Activated CD8-positive, alpha-beta memory T cell treated with anti-CD3 and anti-CD28 coated beads, Interleukin-2, amount 50 U/mL, for 1 hour (primary cell): ENCODE results near the gene PLPPR1.

Source experiments
- DNase-seq: peaks from one replicate; pipeline ENCODE4 v3.0.0-alpha.2; 2020; ENCODE audit errors: extremely low read depth

PLPPR1 gene

DNA sequence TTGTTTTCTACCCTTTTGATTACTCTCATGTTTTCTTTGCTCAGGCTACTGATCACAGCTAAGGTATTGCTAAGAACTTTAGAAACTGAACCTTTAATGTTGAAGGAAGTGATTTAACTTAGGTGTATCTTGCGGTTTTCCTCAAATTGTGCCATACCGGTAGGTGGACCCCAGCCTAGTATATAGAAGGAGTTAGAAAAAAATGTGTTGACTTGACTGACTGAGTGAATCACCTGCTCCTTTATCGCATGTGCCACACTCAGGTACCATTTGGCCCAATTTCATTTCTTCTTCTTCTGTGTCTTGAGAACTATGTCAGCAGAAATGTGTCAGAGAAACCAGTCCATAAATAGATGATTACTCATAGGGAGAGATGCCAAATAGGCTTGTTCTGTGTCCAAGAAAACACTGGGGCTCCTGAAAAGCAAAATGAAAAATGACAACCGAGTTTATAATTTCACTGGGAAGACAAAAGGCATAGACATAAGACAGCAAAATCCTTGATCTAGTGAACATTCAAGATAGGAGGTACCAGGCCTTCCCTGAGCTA lies 19.4 kb downstream of the PLPPR1 start:
- DNase-seq, result no peak

DNA sequence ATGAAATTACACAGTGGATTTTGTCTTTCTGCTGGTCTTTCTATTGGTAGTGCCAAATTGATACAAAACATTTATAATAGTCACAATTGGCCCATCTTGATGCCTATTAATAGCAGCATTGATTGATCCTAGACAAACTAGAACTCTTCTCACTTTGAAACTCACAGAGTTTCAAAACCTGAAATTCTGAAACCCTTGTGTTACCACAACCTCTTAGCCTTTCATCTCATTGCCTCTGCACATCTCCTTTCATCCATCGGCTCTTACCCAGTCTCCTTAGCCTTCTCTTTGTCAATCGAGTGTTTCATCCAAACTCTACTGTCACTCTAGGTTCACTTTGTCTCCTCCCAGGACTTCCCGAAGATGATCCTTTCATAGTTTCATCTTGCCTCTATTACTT lies 22.1 kb downstream of the PLPPR1 start:
- DNase-seq, result no peak

DNA sequence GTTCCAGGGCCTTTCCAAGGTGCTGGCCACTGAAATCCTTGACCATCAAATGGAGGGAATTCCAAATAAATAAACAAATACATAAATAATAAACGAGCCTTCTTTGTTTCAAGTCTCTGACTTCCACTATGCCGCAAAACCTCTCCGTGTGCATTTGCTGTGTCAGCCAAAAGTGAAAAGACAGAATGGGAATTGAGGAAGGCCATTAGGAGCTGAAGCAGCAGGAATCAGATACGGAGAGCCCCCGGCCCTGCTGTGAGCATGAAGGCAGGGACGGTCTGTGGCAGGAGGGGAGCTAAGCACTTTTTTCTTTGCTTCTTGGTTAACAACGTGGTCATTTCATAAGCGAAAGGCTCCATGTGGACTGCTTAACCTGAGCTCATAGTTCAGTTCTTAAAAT lies 26.1 kb downstream of the PLPPR1 start:
- DNase-seq, result no peak

DNA sequence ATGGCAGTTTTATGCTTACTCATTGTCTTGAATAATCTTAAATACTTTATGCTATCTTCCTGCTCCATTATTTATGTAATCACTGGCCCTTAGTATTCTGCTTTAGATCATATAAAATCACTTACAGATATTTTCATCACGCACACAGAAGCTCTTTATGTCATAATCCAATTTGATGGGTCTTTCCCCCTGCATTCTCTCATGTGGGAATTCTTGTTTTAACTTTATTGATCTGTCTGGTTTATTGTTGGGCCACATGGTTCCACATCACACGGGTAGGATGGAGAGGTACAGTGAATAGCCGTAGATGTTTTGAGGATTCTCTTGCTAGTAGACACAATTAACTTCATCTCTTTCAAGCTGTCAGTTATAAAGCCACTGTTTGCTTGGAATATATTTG lies 27.0 kb downstream of the PLPPR1 start:
- no peak for DNase-seq

DNA sequence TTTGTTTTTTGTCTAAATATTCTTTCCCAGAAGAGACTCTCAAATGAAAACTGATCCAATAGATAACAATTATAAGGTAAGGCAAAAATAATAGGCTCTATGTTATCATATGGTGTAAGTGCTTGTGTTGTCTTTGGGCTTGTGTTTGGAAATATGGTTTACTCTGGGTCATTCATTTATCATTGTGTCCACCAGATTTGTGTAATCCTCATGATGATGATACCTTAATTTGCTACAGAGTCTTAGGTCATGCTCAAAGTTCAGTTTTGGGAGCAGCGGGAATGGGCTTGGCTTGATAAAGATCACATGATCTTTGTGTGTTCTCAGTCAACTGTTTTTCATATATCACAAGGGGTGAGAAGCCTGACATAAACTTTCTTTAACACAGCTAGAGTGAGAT lies 34.2 kb downstream of the PLPPR1 start:
- DNase-seq, result no peak

GRCh38 chr9:101063192-101063591 lies 34.7 kb downstream of the PLPPR1 start:
- DNase-seq, result no peak

- no peak for DNase-seq
These were observed 35.7 kb downstream of the PLPPR1 start for GRCh38 chr9:101064206-101064605.

DNA sequence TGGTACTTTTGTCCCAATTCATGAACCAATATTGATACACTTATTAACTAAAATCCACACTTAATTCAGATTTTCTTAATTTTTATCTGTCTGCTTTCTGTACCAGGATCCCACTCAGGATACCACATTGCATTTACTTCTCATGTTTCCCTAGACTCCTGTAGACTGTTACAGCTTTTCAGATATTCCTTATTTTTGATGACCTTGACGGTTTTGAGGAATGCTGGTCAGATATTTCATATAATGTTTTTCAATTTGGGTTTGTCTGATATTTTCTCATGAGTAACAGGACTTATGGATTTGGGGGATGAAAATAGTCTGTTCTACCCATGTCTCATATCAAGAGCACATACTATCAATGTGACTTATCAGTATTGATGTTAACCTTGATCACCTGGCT lies 37.4 kb downstream of the PLPPR1 start:
- no peak for DNase-seq

DNA sequence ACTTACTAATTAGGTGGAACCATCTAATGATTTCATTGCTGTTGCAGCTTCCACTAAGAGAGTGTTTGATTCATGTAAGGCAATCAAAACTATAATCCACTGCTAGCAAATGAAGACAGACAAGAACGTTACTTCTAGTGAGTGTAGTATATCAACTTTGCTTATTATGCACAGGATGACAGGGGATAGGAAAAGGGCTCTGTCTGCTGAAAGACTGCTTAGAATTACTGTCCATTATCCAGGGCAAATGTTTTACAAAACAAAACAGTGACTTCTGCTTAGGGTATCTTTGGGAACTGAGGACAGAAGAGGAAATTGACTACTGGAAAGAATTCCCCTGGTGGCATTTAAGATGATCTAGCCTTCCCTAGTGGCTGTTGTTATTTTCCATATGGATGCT lies 40.2 kb downstream of the PLPPR1 start:
- DNase-seq, result no peak

DNA sequence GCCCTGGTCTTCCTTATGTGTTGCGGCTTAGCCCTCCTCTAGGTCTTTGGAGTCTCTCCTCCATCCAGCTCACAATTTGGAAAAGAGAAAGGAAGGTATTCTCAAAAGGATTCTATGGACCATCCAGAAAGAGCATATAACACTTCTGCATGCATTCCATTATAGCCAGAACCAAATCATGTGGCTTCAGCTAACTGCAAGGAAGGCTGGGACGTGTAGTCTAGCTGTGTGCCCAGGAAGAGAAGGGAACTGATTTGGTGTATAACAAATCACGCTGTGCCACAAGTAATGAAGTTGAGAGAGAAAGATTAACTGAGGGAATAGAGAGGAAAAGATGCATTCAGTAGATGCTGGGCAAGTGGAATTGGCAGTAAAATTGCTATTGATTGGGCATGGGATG lies 43.7 kb downstream of the PLPPR1 start:
- no peak for DNase-seq

- DNase-seq, result no peak
These were observed 44.6 kb downstream of the PLPPR1 start for GRCh38 chr9:101073122-101073521.

- no peak for DNase-seq
These were observed 53.1 kb downstream of the PLPPR1 start for GRCh38 chr9:101081641-101082040.

GRCh38 chr9:101083448-101084202 lies 55.1 kb downstream of the PLPPR1 start:
- DNase-seq, result no peak

DNA sequence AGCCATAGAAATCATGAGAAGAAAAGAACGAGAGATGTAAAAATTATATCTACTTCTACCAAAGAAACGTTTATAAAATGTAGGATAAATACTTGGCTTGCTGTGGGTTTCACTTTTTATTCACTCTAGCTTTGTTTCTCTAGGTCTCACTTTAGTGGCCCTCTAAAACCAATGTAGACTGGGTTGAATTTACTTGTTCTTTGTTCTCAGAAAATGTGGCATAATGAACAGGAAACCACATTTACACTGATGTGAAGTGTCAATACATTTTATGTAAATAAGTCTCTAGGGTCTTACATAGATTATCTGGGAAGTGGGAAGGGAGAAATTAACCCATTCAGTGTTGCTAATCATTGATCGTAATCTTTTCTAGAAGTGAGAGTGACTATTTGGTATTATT lies 58.9 kb downstream of the PLPPR1 start:
- no peak for DNase-seq

DNA sequence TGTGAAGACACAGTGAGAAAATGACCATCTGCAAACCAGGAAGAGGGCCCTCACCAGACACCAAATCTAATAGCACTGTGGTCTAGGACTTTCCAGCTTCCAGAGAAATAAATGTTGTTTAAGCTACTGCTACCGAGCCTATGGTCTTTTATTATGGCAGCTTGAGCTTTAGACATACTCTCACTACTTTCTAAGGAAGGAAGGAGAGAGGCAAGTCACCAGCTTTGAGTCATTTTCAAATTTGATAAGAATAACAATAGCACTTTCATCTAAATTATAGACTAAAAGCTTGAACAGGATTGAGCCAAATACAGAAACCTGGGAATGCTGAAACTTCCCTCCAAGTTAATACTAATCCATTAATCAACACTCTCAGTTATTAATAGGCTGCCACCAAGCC lies 64.4 kb downstream of the PLPPR1 start:
- no peak for DNase-seq

- no peak for DNase-seq
These were observed 65.1 kb downstream of the PLPPR1 start for GRCh38 chr9:101093620-101094019.

DNA sequence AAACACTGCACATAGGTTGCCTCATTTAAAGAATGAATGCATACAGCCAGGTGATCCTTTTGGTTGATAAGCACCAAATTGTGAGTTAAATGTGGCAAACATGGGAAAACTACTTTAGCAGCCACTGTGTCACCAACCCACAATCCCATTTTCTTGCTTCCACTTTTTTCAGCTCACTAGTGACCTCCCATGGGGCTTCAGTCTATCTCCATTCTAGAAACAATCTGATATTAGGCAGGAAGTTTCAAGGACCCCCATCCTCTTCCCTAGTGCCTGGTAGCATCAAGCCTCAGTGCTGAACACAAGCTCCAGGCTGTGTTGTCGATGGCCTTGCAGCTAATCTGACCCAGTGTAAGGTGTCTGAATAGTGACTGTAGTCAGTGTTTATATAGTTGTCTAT lies 66.2 kb downstream of the PLPPR1 start:
- DNase-seq, result no peak

GRCh38 chr9:101097210-101097609 lies 68.7 kb downstream of the PLPPR1 start:
- no peak for DNase-seq

DNA sequence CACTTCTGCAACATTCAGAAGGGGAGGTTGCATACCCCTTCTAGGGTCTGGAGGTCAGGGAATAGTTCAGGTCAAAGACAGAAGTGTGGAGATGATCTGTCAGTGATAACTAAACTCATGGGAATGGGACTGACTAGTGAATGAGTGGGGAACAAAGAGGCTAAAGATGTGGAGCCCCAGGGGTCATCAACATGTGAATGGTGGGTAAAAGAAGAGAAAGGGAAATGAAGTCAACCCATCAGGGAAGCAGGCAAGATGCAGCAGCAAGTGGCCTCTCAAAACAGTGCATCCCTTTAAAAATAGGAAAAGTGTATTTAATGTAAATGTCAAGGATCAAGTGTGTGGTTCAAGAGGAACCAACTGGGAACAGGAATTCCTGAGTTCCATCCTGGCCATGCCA lies 69.9 kb downstream of the PLPPR1 start:
- no peak for DNase-seq

GRCh38 chr9:101114317-101114716 lies 85.8 kb downstream of the PLPPR1 start:
- DNase-seq, result no peak

DNA sequence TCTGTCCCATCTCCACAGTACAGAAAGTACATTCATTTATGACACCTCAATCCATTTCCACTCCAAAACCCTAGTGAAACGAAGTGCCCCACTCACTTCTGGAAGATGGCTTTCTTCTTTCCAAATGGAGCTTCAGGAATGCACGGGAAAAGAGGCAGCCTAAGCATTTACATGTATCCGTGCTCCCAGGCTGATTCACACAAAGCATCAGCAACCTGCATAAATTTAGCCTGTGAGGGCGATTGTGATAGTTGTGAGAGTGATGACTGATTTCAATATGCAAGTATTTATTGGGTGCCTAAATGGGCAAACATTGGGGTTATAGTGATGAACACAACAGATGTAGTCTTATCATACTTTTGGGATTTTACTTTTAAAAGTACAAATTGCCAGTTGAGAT lies 86.6 kb downstream of the PLPPR1 start:
- no peak for DNase-seq

DNA sequence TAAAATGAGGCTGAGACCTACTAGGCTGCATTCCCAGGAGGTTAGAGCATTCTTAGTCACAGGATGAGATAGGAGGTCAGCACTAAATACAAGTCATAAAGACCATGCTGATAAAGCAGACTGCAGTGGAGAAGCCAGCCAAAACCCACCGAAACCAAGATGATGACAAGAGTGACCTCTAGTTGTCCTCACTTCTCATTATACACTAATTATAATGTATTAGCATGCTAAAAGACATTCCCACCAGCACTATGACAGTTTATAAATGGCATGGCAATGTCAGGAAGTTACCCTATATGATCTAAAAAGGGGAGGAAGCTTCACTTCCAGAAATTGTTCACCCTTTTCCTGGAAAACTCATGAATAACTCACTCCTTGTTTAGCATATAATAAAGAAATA lies 88.6 kb downstream of the PLPPR1 start:
- no peak for DNase-seq

GRCh38 chr9:101119206-101119819 lies 90.8 kb downstream of the PLPPR1 start:
- no peak for DNase-seq
